WTC11 (cell line): Measurements from ENCODE around the gene FRK.

Source experiments
- TF ChIP-seq, protein P1 (sequence below): sonication (generic); formaldehyde crosslinking; IDR thresholded peaks from 2 replicates; pipeline ENCODE4 v1.8.1; 2023; ENCODE audit warnings: mild to moderate bottlenecking, moderate library complexity, missing genetic modification reagents
- TF ChIP-seq, protein P2 (sequence below): fragments of 200-600 bp; IDR thresholded peaks from 2 replicates; pipeline ENCODE4 v1.8.0; 2022; ENCODE audit warnings: antibody characterized with exemption

DNA sequence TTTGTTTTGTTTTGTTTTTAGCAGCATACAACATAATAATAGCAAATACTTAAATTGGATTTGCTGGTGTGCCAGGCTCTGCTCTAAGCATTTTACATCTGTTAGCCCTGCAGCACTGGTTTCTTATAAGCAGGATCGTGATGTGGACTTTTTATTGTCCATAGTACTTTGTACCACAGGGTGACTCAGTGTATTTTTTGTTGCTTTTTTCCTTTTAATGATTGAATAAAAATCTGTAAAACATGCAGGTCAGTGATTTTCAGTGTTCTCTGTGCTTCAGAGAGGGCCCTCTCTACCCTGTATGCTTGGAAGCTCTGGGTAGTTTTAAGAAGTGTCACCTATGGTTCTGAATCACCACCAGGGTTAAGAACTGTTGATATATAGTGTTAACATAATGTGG lies 43.9 kb upstream of the FRK start:
- TF ChIP-seq, protein P1, sequence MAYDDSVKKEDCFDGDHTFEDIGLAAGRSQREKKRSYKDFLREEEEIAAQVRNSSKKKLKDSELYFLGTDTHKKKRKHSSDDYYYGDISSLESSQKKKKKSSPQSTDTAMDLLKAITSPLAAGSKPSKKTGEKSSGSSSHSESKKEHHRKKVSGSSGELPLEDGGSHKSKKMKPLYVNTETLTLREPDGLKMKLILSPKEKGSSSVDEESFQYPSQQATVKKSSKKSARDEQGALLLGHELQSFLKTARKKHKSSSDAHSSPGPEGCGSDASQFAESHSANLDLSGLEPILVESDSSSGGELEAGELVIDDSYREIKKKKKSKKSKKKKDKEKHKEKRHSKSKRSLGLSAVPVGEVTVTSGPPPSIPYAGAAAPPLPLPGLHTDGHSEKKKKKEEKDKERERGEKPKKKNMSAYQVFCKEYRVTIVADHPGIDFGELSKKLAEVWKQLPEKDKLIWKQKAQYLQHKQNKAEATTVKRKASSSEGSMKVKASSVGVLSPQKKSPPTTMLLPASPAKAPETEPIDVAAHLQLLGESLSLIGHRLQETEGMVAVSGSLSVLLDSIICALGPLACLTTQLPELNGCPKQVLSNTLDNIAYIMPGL = no peak
- TF ChIP-seq, protein P2, sequence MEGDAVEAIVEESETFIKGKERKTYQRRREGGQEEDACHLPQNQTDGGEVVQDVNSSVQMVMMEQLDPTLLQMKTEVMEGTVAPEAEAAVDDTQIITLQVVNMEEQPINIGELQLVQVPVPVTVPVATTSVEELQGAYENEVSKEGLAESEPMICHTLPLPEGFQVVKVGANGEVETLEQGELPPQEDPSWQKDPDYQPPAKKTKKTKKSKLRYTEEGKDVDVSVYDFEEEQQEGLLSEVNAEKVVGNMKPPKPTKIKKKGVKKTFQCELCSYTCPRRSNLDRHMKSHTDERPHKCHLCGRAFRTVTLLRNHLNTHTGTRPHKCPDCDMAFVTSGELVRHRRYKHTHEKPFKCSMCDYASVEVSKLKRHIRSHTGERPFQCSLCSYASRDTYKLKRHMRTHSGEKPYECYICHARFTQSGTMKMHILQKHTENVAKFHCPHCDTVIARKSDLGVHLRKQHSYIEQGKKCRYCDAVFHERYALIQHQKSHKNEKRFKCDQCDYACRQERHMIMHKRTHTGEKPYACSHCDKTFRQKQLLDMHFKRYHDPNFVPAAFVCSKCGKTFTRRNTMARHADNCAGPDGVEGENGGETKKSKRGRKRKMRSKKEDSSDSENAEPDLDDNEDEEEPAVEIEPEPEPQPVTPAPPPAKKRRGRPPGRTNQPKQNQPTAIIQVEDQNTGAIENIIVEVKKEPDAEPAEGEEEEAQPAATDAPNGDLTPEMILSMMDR = no peak
